Stomach (tissue), 9 donors: ENCODE data around the gene PTPRD. TPM values are rescaled to one million over a fixed set of nuclear protein-coding genes. Genes with fewer than 3 reads are reported as not detected.

Experiments
- DNase-seq, 2 donors: peaks; one replicate each; pipeline versions ENCODE4 v3.0.0 to v3.0.0-alpha.2; 2013 to 2019
- H3K27ac ChIP-seq, 5 donors: fragments of 200-600 bp in 4 of 5; sonication (generic) in 4 of 5; one replicate each; pipeline ENCODE4 v1.5.1; 2013 to 2019; ENCODE audit warnings: mild to moderate bottlenecking in 1 of 5, moderate library complexity in 1 of 5
- H3K27me3 ChIP-seq, 3 donors: fragments of 200-600 bp; sonication (generic); one replicate each; pipeline ENCODE4 v1.5.1; 2017 to 2019; ENCODE audit warnings: mixed run types in 1 of 3
- H3K36me3 ChIP-seq, 4 donors: fragments of 200-600 bp; sonication (generic); 1 replicate in 3 of 4; 2 replicates in 1 of 4; pipeline ENCODE4 v1.5.1; 2016 to 2019
- H3K4me1 ChIP-seq, 4 donors: fragments of 200-600 bp; sonication (generic); one replicate each; pipeline ENCODE4 v1.5.1; 2016 to 2019
- H3K4me3 ChIP-seq, 4 donors: fragments of 200-600 bp; sonication (generic) in 3 of 4; one replicate each; pipeline ENCODE4 v1.5.1; 2016 to 2019; ENCODE audit warnings: mild to moderate bottlenecking in 1 of 4
- H3K9me3 ChIP-seq, 4 donors: fragments of 200-600 bp; sonication (generic); one replicate each; pipeline ENCODE4 v1.5.1; 2016 to 2019
- CTCF ChIP-seq, 7 experiments: fragments of 450-650 bp in 4 of 7; fragments of 200-600 bp in 3 of 7; sonication (generic) in 3 of 7; IDR thresholded peaks; one replicate each; pipeline ENCODE4 v1.5.1; 2016 to 2019; ENCODE audit warnings: antibody characterized with exemption in 7 of 7, control low read depth in 2 of 7, mild to moderate bottlenecking in 1 of 7
- EP300 ChIP-seq: sonication (generic); formaldehyde crosslinking; IDR thresholded peaks from one replicate; pipeline ENCODE4 v1.6.1; 2017; ENCODE audit warnings: antibody characterized with exemption
- POLR2A ChIP-seq, 4 donors: fragments of 450-650 bp; IDR thresholded peaks; one replicate each; pipeline ENCODE4 v1.6.1; 2016; ENCODE audit warnings: antibody characterized with exemption in 4 of 4, control low read depth in 2 of 4, mild to moderate bottlenecking in 1 of 4, moderate library complexity in 1 of 4
- POLR2AphosphoS5 ChIP-seq, 3 donors: sonication (generic); formaldehyde crosslinking; IDR thresholded peaks; one replicate each; pipeline ENCODE4 v1.6.1; 2016; ENCODE audit warnings: antibody characterized with exemption in 3 of 3
- WGBS, 5 donors: extraction: QIAGEN DNeasy Blood & Tissue Kit in 3 of 5; methylation state at CpG; one replicate each; pipeline versions ENCODE4 v1.1.5 to v1.1.7; 2013 to 2018; 5-methylcytosine and 5-hydroxymethylcytosine counted together
- intact Hi-C: fragments of 100-400 bp; cut with DNase I; formaldehyde crosslinking; loops from one replicate; pipeline ENCODE4 v1.15.1; 2023; ENCODE audit warnings: low total_unique reads
- polyA plus RNA-seq, 3 donors: library from polyadenylated mRNA; stranded (reverse); fragments of 200-250 nt; gene quantifications; one replicate each; pipeline ENCODE4 v1.2.3, GENCODE V29; 2013
- total RNA-seq, 5 donors: library from RNA; depleted of rRNA; stranded (reverse); fragments of >200 nt; gene quantifications; one replicate each; pipeline versions ENCODE4 v1.1.0 to v1.2.3, GENCODE V29; 2014 to 2016
- donor health status: healthy with polysubstance abuse.
- donor health status: Bipolar disorder and iron deficiency.
- donor health status: healthy.

The PTPRD gene
- total and polyA plus RNA-seq, 8 donors: 0.12 to 53.1 (median 1.2) TPM

DNA sequence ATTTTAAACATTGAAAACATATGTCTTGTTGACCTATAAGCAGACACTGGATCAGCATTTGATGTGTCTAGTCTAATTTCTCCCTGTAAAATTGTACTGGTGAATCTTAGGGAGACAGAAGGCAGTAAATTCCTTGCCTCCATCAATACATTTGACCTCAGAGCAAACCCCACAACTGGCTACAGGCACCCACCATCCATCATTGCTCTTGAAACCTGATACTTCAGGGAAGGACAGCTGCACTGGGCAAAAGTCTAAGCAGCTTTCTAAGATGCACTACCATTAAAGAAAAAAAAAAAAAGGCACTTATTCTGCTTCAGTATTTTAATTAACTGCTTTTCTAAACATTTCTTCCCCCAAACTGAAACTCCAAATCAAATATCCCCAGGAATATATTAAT is 1761.9 kb downstream of the PTPRD start:
- Histone ChIP-seq H3K27ac (no peak overlapping the region), H3K4me1 (no peaks in the 10 kb centered on the region), H3K27me3 (peaks cover 0 to 43% (median 9%) of the 10 kb centered on the region in 3 donors), H3K4me3 (no peak overlapping the region), H3K9me3 (no peaks in the 10 kb centered on the region), H3K36me3 (no peaks in the 10 kb centered on the region)
- TF ChIP-seq POLR2A (IDR thresholded peaks at IDR 0.05): no peak
- TF ChIP-seq CTCF (IDR thresholded peaks at IDR 0.05): no peak
- no peak for TF ChIP-seq EP300
- TF ChIP-seq POLR2AphosphoS5 (IDR thresholded peaks at IDR 0.05): no peak
- intact Hi-C loops: no loop called here
- DNase-seq: no peak

- Histone ChIP-seq H3K27ac (no peak overlapping the region), H3K4me1 (no peaks in the 10 kb centered on the region), H3K9me3 (no peaks in the 10 kb centered on the region), H3K4me3 (no peak overlapping the region), H3K27me3 (peaks cover 0 to 5% (median 0%) of the 10 kb centered on the region in 3 donors), H3K36me3 (no peaks in the 10 kb centered on the region)
- TF ChIP-seq CTCF (IDR thresholded peaks at IDR 0.05) (no peak), POLR2A (IDR thresholded peaks at IDR 0.05) (no peak), EP300 (no peak), POLR2AphosphoS5 (IDR thresholded peaks at IDR 0.05) (no peak)
- DNase-seq: no peak
- WGBS, 5 donors: 61 to 83% (median 76%) methylated on average over 3 of the region's 3 CpGs
- intact Hi-C loops: no loop called here
Measured at GRCh38 chr9:8845808-8846207, 1767.0 kb downstream of the PTPRD start.

DNA sequence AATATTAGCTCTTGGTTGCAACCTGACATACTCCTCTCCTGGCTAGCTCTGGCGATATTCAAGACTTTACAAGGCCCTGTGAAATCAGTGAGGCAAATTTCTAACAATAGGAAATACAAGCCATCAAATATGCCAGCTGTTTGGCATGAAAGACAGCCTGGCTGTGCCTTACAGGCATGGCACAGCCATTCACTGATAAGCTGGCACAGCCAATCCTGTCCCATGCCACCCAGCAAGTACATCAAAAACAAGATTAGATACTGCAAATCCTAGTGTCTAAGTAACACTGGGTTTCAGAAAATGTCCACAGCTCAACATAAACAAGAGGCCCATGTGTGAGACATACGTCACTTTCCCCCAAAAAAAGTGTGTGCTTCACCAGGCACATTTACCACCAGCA is 1767.4 kb downstream of the PTPRD start:
- no peak overlapping the region for H3K27ac ChIP-seq
- WGBS, 5 donors: 19 to 44% (median 26%) methylated on average over 2 of the region's 2 CpGs
- TF ChIP-seq EP300: no peak
- TF ChIP-seq POLR2A (IDR thresholded peaks at IDR 0.05): no peak
- no peak for TF ChIP-seq CTCF (IDR thresholded peaks at IDR 0.05)
- TF ChIP-seq POLR2AphosphoS5 (IDR thresholded peaks at IDR 0.05): no peak

DNA sequence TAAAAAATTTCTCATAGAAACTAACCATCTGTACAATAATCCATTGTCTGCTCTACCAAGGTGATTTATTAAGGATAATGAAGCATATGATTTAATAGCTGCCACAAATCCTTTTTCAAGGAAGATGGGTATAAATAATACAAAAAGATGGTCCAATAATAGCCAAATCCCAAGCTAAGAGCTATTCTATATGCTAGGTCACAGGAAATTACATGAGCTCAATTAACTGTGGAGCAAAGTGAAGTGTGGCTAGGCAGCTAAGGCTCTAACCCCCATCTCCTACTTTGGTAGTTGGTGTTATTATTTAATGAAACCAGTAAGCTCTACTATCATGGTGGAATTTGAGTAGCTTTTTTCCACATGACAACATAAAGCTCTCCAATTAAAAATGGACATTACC is 1768.3 kb downstream of the PTPRD start:
- H3K36me3 ChIP-seq: no peaks in the 10 kb centered on the region

More for the DNA sequence above, 1767.4 kb downstream of the PTPRD start:
- H3K4me1 ChIP-seq: no peaks in the 10 kb centered on the region
- no peak for DNase-seq
- H3K9me3 ChIP-seq: no peaks in the 10 kb centered on the region
- H3K36me3 ChIP-seq: no peaks in the 10 kb centered on the region
- intact Hi-C loops: no loop called here
- H3K4me3 ChIP-seq: no peak overlapping the region
- peaks cover 0 to 5% (median 0%) of the 10 kb centered on the region in 3 donors for H3K27me3 ChIP-seq

More for the DNA sequence above, 1768.3 kb downstream of the PTPRD start:
- Histone ChIP-seq H3K27ac (no peak overlapping the region), H3K4me1 (no peaks in the 10 kb centered on the region), H3K27me3 (peaks cover 0 to 3% (median 0%) of the 10 kb centered on the region in 3 donors), H3K4me3 (no peak overlapping the region), H3K9me3 (no peaks in the 10 kb centered on the region)
- DNase-seq: no peak
- TF ChIP-seq POLR2A (IDR thresholded peaks at IDR 0.05): no peak
- no peak for TF ChIP-seq POLR2AphosphoS5 (IDR thresholded peaks at IDR 0.05)
- no peak for TF ChIP-seq EP300
- no peak for TF ChIP-seq CTCF (IDR thresholded peaks at IDR 0.05)
- intact Hi-C loops: no loop called here
